GM21723 (cell line): ENCODE data around the gene DOCK9.
"Not testable (repeated sequence)": the region's sequence is repeated elsewhere in the genome, so short reads cannot be mapped to it uniquely, and the experiment has no call there.

ENCODE experiments used
- ATAC-seq: cut with Tn5 transposase; IDR thresholded peaks from one replicate; pipeline ENCODE4 v1.9.1; 2021; ENCODE audit warnings: mild to moderate bottlenecking, moderate library complexity; ENCODE audit not compliant: unreplicated experiment

DOCK9 gene

DNA sequence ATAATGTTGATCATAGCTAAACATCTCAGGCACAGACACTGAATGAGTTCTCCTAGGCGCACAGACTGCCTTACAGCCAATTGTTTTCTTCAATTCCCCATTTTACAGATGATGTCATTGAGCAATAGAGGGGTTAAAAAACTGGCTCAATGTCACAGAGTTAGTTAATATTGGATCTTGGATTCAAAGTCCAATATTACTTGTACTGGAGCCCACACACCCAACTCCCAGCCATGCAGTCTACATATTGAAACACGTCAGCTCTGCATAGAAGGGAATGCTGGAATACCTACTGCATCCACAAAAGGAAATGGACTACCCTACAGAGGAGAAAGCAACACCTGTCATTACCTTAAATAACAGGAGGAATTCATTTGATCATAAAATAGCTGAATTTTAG is 149.2 kb downstream of the DOCK9 start:
- ATAC-seq: no peak

DNA sequence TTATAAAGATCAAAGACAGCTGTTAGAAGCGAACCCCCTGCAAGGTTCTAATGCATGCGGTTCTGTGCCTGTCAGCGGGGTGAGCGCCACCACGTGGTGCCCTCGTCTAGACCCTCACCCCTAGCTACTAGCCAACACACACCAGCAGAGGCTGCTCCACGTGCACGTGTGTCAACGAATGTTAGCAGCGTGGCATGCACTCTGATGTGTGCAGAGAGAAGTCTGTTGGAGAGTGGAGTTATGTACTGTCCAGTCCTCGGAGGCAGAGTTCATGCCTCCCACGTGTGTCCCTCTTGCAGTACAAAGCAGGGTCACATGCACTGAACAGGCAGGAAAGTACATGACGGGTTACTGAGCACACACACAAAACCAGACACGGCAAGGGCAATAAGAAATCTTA is 150.4 kb downstream of the DOCK9 start:
- ATAC-seq: no peak

DNA sequence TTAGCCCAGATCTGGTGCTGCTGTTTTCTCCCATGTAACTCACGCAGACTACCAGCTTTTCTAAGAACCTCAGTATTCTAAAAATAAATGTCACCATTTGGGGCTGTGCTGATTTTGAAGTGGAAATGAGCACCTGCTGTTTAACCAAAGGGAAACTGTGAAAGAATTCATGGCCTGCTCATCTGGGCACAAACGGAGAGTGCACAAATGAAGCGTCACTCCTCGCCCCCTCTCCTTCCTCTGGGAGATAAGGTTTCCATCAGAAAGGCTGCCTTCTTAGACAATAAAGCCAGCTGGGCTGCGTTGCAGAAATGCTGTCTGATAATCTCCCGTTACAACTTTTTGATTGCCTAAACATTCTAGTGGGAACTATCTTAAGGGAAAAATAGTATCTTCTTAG is 151.7 kb downstream of the DOCK9 start:
- ATAC-seq: no peak

DNA sequence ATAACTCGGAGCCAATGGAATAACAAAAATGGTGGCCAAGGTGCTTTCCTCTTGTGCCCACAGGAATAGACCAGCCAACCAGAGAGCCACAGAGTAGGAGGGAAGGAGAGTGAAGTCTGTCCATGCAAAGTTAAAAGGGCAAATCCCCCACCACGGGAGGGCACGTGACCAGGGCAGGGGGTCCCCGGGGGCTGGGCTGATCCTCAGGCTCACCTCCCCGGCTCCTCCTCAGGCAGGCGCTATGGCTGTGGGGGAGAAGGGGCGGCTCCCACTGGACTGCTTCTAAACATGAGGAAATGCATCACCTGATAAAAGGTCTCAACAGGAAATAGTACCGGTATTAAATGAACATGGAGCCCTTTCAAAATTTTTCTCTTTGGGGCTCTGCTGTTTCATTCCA is 152.2 kb downstream of the DOCK9 start:
- ATAC-seq: no peak

DNA sequence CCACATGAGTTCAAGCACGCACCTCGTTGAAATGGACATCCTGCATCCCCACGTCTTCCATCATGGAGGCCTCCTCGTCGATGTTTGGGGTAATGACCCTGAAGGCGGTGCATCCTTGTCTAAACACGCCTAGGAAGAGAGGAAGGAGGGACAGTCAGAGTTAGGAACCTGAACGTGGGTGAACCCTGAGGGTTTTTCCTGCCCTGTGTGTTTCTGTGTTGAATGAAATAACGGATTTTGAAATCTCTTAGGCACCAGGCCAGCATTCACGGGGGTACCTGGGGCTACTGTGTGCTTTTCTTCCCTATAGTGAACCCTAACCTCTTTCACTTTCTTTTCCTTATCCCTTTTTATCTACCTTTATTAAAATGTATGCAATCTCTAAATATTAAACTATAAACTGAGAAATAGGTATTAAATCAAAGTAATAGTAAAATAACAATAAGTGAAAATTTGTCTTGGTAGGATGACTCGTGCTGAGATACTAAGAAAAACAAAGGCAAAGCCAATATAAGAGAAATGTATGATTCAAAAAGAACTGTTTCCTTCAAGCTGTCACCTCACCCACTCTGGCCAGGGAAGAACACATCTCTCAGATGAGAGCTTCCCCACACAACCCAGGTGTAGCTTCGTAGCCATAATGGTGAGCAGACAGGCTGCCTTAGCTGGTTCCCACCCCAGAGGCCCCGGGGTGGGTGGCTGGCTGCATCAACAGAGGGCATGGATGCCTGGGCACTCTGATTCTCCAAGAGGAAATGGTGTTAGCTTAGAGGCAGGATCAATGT is 153.3 kb downstream of the DOCK9 start:
- ATAC-seq: no peak

DNA sequence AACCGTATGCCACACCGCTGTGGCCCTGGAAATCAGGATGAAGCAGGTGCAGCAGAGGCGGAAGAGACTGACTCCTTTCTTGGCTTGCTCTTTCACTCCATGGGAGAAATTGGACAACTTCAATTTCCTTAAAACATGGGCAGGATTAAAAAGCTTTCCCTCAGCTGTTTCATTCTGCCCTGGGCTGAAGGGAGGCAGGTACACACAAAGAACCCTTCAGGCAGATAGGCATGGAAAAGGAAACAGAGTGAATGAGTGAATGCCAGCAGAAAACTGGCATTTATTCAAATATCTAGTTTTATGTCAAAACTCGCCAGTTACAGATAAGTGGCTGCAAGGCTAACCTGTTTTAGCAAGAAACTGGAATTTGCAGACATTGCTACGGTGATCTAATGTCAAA is 154.4 kb downstream of the DOCK9 start:
- ATAC-seq: no peak

DNA sequence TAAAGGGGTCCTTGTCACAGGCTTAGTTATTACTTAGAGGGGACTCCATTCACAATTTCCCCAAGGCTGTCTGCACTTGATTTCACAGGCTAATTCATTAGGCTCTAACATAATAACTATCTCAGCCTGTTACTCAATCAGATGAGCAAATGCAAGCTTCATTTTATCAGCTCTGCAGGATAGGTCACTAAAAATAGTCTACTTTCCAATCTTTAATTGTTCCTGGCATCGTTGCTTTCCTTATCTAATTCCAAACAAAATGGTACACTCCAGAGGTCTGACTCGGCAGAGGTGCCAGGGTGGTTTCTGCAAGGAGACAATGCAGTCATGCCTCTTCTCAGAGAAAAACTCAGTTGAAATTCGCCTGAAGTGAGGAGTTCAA is 155.6 kb downstream of the DOCK9 start:
- ATAC-seq: no peak

DNA sequence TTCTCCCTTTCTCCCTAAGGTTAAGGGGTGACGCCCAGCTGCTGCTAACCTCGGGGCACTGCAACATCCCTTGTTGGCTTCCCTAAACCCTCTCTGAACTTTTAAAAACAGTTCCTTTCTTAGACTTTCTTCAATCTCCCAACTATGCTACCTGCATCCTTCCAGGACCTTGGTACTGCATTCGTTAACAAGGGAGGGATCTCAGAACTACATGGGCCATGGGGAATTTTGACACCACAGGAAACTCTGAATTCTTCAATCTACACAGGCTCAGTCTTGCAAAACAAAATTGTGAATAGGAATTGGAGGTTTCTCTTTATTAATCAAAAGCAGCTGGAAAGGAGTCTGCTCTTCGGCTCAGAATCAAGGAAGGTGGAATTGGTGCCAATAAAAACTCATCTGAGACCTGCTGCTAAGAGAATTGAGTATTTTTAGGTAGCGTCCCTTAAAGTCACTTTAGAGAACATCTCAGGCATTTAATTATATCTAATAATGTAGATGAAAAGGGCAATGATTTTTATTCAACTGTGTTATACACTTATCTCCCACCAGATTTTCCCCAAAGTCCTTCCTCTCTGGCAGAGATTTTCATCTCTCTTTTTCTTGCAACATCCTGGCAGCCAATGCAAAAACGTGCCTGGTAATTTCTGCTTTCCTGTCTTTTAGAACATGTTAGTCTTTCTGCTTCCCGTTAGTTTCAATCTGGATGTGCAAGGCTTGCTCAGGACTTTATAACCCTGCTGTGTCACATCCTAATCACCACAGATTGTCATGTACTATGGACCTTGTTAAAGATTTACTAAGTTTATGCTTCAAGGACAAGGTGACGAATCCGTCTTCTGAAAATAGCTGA is 156.3 kb downstream of the DOCK9 start:
- no peak for ATAC-seq

DNA sequence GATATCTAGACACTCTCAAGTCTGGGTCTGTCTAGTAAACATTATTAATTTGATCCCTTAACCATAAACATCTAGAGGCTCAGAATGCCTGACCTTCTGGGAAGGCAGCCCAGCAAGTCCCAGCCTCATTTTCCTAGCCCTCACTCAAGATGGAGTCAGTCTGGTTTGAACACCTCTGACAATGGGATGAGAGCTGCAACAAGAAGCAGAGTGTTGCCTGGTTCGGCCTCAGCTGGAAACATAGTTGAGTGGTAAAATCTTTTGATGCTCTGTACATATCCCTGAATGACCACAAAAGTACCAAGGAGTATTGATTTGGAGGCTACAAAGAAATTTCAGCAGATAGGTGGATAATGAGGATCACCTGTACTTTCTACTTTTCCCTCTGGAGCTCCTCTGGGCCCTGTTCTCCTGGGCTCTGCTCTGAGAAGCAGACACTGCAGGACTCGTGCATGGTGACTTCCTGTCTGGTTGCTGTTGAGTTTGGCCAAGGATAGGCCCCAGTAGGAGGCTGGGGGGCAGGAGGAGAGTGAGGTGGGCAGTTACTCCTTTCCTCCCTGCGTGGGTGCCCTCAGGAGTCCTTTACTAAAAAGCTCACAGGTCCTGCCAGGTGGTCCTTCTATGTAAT is 157.0 kb downstream of the DOCK9 start:
- no peak for ATAC-seq

DNA sequence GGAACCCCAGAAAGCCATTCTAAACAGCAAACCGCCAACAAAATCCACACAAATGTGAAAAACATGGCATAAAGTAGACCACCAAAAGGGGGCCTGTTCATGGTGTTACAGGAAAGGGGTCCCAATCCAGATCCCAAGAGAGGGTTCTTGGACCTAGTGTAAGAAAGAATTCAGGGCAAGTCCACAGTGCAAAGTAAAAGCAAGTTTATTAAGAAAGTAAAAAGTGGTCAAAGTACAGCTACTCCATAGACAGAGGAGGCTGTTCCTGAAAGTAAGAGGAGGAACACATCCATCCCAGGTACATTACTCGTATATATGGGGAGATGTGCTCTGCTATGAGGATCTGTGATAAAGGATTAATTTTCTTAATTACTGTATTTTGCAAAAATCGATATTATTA is 157.6 kb downstream of the DOCK9 start:
- no peak for ATAC-seq

DNA sequence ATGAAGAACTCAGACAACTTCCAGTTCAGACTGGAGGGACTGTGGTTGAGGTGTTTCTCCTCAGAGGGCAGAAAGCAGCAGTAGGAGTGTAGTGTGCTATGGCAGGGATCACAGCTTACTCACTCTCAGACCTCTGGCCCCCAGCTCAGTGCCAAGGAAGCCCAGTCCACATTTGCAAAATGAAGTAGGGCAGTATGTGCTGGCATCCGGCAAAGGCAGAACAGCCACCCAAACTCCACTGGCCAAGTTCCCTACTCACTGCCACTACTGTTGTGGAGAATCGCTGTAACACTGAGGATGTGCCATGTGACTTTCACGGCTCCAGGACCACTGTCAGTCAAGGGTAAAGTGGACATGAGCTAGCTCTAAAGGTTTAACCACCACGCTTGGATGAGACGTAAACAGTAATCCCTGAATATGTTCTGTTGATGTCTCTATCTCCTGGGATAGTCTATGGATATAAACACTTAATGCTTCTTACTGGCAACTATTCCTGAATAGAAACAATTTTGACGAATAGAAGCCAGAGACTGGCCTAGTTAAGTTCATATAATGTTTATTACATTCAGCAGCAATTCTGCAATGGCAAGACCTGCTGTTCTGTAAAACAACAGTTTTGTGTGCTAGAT is 158.4 kb downstream of the DOCK9 start:
- no peak for ATAC-seq

DNA sequence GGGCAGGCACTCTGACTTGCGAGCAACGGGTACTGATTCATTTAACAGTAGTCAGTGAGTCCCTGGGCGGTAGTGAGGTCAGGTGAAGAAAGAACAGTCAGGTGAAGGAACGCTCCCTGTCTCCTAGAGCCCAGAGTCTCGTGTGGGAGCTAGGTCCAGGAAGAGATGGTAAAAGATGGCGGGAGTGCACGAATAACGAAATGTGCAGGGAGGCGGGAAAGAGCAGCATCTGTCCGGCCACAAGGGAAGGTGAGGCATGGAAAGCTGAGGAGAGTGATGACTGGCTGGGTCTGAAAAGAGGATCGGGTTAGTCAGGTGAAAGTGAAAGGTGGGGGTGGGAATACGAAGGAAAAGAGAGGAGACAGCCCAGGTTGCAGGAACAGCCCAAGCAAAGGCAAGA is 161.5 kb downstream of the DOCK9 start:
- ATAC-seq: no peak

DNA sequence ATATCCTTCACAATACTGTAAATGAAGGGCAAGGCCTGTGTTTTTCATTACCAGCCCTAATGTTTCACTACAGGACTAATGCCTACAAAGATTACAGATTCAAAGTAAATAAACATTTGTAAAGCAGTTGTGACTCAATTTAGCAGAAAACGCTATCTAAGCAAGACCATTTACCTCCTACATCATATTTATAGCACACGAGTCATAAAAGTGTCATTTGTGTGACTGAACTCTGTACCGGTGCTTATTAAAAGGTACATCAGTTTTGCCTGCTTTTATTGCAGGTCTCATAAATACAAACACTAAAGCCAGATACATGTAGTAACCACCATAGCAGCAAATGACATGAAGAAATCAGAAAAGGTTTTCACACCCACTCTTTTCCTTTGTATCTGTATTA is 163.9 kb downstream of the DOCK9 start:
- ATAC-seq: no peak

DNA sequence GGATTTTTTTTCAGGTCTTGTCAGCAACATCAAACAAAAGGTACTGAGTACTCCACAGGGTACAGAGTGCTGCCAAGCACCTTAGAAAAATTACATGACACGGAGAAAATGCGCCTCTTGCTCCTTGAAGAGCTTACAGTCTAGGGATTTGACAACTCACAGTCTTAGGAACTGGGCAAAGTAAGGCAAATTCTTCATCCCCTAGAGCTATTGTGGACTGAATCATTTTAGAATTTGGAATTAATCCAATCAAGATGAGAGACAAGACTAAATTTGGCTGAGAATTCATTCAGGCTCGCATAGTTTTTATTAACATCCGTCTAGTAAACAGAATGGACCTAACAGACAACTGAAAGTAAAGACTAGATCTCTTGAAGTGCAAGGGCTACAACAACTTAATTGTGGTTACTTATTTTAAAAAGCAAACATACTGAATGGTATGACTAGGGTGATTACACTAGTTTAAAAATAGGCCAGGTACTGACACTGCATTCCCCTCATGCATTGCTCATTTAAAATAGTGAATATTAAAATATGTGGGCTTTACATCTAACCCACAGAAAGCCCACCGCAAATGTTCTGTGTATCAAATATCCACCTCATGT is 165.6 kb downstream of the DOCK9 start:
- not testable (repeated sequence) for ATAC-seq

DNA sequence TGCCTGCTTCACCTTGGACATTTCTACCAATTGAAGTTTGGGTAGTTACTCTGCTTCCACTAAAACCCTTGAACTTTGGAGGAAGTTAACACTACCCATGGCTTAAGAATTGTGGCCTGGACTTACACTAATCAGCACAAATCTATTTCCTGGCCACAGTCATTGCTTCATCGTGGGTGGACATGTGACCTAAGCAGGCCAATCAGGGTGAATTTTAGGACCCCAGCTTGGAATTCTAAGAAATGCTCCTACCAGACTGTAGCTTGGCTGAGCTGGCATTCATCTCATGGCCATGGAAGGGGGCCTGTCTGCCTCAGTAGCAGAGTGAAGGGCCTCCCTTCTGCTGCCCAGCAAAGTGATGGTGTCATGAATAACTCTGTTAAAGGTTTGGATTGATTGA is 167.1 kb downstream of the DOCK9 start:
- no peak for ATAC-seq

DNA sequence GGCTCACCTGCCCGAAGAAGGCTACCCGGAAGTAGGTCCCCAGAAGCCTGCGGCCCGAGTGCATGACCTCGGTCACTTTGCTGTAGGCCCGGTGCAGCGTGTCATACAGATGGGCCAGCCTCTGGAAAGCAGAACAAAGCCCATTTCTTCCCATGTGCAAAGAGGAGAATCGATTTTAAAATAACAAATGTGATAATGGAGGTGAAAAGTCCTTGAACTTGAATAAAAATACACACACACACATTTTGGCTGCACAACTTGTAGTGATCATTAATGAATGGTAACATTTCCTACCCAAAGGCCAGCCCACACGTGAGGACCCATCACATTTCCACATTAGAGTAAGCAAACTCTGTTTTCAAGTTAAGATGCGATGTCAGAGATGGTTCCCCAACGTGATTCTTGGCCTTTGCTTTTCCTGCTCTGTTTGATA is 168.5 kb downstream of the DOCK9 start:
- no peak for ATAC-seq

DNA sequence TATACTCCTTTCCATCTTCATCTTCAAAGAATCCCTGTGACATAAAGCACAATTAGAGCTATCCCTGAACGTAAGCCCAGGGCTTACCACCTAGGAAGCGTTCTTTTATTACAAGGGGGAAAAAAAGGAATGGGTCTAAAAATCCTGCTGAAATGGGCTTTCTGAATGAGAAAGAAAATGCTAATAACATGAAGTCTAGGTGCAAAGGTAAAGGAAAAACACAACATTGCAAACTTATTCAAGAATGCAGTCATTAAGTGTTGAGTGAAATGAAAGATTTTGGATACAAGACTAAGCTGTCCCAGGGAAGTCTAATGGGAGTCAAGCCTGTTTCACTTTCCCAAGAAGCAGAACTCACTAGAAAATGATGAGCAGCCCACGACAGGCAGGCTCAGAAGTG is 170.1 kb downstream of the DOCK9 start:
- ATAC-seq: no peak

DNA sequence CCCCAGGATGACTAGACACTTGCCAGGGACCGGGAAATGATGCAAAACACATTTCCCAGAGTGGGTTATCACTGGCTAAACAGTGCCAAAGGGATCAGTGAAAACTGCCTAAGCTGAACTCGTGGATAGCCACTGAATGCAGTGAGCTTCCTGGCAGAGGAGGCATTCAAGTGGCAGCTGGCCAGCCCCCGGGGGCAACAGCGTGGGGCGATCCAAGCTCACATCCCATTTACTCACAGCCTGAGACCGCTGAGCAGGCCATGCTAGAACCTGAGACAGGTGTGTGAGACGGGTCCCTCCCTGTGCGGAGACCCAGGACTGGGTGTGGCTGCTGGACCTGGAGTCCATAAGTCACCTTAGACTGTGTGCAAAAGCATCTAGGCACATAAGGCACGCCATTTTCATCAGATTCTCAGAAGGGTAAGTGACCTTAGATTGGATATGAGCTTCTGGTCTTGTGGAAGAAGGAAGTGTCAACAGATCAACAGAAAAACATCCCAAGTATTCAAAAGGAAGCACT is 173.5 kb downstream of the DOCK9 start:
- no peak for ATAC-seq

DNA sequence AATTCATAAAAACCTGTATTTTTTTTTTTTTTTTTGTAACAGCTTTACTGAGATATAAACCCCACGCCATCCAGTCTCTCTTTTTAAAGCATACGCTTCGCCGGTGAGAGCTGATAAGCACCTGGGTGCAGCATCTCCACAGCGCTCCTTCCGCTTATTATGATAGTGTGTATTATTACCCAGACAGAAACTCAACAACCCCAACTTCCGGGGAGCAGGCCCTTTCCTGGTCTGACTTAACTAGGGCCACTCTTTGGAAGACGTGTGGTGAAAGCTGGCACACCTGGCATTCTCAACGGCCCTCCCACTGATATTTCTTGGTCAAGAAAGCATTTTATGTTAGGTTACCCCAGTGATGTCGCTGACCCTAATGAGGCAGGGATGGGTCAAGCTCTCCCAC is 173.9 kb downstream of the DOCK9 start:
- ATAC-seq: no peak

DNA sequence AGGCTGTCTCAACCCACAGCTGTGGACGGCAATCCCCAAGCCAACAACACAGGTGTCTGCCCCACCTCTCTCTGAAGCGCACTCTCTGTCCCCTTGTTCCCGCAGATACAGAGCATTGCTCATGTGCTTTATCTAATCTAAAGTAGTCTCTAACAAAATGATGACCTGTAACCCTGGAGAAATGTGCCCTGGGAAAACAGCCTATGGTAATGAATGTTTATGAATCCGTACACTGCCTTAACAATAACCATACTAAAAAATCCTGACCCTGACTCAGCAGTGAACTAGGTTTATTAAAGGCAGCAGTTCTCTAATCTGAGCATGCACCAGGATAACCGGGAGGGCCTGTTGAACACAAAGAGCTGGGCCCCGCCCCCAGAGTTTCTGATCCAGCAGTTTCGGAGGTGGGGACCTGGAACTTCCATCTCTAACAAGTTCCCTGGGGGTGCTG is 174.7 kb downstream of the DOCK9 start:
- no peak for ATAC-seq

DNA sequence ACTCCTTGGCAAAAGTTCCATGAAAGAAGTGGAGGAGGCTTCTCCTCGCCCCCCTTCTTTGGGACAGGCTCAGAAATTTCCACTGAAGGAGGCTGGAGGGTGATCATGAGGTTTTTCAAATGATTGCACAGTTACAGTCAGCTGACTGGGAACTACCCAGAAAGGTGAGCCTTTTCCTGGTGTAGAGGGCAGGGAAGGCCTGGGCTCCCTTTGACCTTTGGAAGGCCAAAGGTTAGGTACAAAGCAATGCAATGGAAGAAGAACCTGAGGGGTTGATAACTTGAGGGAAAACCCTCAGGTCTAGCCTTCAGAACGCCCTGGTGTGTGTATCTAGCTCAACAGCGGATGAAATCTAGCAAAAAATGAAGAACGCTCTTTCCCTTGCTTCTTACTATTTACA is 175.3 kb downstream of the DOCK9 start:
- no peak for ATAC-seq
